Measurements from ENCODE around the gene GASK1A.
A peak's percentile ranks its signal among the peaks of the same experiment; 100 is the strongest.

The GASK1A gene

GRCh38 chr3:43015572-43015971 lies 36.5 kb downstream of the GASK1A start:
- DNase-seq: no peak

GRCh38 chr3:43015991-43016865 lies 37.1 kb downstream of the GASK1A start:
- DNase-seq: no peak

GRCh38 chr3:43017004-43017403 lies 37.9 kb downstream of the GASK1A start:
- DNase-seq: no peak

GRCh38 chr3:43017593-43018195 lies 38.6 kb downstream of the GASK1A start:
- no peak for DNase-seq

- no peak for DNase-seq
Measured at GRCh38 chr3:43018246-43018645, 39.1 kb downstream of the GASK1A start.

GRCh38 chr3:43019006-43019809 lies 40.1 kb downstream of the GASK1A start:
- no peak for DNase-seq

- DNase-seq: no peak
Measured at GRCh38 chr3:43019826-43020225, 40.7 kb downstream of the GASK1A start.

- no peak for DNase-seq
Measured at GRCh38 chr3:43021186-43021585, 42.1 kb downstream of the GASK1A start.

GRCh38 chr3:43022121-43022520 lies 43.0 kb downstream of the GASK1A start:
- no peak for DNase-seq

- DNase-seq: no peak
Measured at GRCh38 chr3:43023066-43023465, 44.0 kb downstream of the GASK1A start.

GRCh38 chr3:43023746-43024145 lies 44.6 kb downstream of the GASK1A start:
- no peak for DNase-seq

- peak; percentile 64 for DNase-seq
Measured at GRCh38 chr3:43024181-43024885, 45.2 kb downstream of the GASK1A start.

GRCh38 chr3:43025423-43025822 lies 46.3 kb downstream of the GASK1A start:
- DNase-seq: no peak

GRCh38 chr3:43028001-43028400 lies 48.9 kb downstream of the GASK1A start:
- no peak for DNase-seq

- no peak for DNase-seq
Measured at GRCh38 chr3:43028678-43029490, 49.8 kb downstream of the GASK1A start.

- no peak for DNase-seq
Measured at GRCh38 chr3:43030162-43030935, 51.2 kb downstream of the GASK1A start.

- DNase-seq: no peak
Measured at GRCh38 chr3:43031485-43031884, 52.4 kb downstream of the GASK1A start.

GRCh38 chr3:43031889-43032545 lies 52.9 kb downstream of the GASK1A start:
- no peak for DNase-seq

GRCh38 chr3:43032646-43033628 lies 53.8 kb downstream of the GASK1A start:
- no peak for DNase-seq
